ENCODE measurements around the gene COQ3.

COQ3 gene

DNA sequence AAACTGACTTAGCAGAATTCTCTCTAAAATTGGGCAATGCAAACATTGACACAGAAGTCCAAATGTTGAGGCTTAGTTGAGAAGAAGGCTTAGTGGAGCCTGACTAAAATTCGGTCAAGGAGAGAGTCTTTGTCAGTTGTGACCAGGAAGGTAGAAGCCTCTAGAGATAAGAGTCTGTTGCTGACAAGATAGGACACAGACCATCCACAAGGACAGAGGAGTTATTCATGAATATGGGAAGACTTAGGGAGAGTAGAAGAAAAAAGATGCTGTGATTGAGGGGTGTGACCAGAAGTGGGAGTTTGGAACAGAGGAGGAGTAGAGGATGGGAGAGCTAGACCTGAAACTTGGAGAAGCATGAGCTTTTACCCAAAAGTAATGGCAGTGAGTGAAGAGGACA lies 37.4 kb downstream of the COQ3 start:
- no peaks in the 10 kb centered on the region for H3K9me3 ChIP-seq (ENCODE audit: insufficient read depth, low read length)
- H3K4me2 ChIP-seq (ENCODE audit: low read depth, low read length, poor library complexity, severe bottlenecking): no peak overlapping the region
- no peaks in the 10 kb centered on the region for H4K20me1 ChIP-seq (ENCODE audit: low read depth, low read length)
- H3K27ac ChIP-seq (ENCODE audit: low read depth, low read length): no peak overlapping the region
- H3K9ac ChIP-seq (ENCODE audit: low read length): no peak overlapping the region
- H3K9me2 ChIP-seq (replicated peaks; ENCODE audit: insufficient read depth, low read length): no peaks in the 10 kb centered on the region
- H2AFZ ChIP-seq (ENCODE audit: low read depth, low read length, severe bottlenecking): no peak overlapping the region
- no peak overlapping the region for H3K4me3 ChIP-seq (ENCODE audit: insufficient read depth, low read length, poor library complexity, severe bottlenecking)
- H3F3A ChIP-seq (ENCODE audit: insufficient read depth): no peaks in the 10 kb centered on the region
- H3K79me2 ChIP-seq (ENCODE audit: insufficient read depth, low read length): no peaks in the 10 kb centered on the region
- H3K27me3 ChIP-seq (ENCODE audit: low read length): no peaks in the 10 kb centered on the region
- TF ChIP-seq CTCF (IDR thresholded peaks at IDR 0.05; ENCODE audit: insufficient read depth, low read length, poor library complexity, severe bottlenecking) (no peak), EZH2phosphoT487 (conservative IDR thresholded peaks at IDR 0.05; ENCODE audit: low read length) (no peak)
- H3K36me3 ChIP-seq (ENCODE audit: low read length): no peaks in the 10 kb centered on the region

DNA sequence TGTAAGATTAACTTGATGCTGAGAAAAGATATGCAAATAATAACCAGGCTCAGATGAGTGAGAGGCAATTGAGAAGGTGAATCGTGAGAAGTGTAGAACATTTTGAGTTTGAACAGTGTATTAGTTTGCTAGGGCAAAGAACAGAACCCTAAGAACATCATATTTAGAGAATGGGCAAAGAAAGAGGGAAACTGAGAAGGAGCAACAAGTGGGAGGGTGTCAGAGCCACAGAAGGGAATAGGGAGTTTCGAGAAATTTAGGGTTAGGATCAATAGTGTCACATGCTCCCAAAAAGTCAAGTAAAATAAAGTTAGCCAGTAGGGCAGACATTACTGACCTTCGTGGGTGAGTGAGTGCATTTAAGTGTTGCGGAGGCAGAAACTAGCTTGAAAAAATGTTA lies 39.0 kb downstream of the COQ3 start:
- Histone ChIP-seq H3F3A (ENCODE audit: insufficient read depth) (no peaks in the 10 kb centered on the region), H3K36me3 (ENCODE audit: low read length) (no peaks in the 10 kb centered on the region), H3K79me2 (ENCODE audit: insufficient read depth, low read length) (no peaks in the 10 kb centered on the region), H2AFZ (ENCODE audit: low read depth, low read length, severe bottlenecking) (no peak overlapping the region), H3K27ac (ENCODE audit: low read depth, low read length) (no peak overlapping the region), H3K9me3 (ENCODE audit: insufficient read depth, low read length) (no peaks in the 10 kb centered on the region), H3K27me3 (ENCODE audit: low read length) (no peaks in the 10 kb centered on the region), H3K4me2 (ENCODE audit: low read depth, low read length, poor library complexity, severe bottlenecking) (no peak overlapping the region), H3K9me2 (replicated peaks; ENCODE audit: insufficient read depth, low read length) (no peaks in the 10 kb centered on the region), H3K9ac (ENCODE audit: low read length) (no peak overlapping the region), H4K20me1 (ENCODE audit: low read depth, low read length) (no peaks in the 10 kb centered on the region), H3K4me3 (ENCODE audit: insufficient read depth, low read length, poor library complexity, severe bottlenecking) (no peak overlapping the region)
- TF ChIP-seq CTCF (IDR thresholded peaks at IDR 0.05; ENCODE audit: insufficient read depth, low read length, poor library complexity, severe bottlenecking) (no peak), EZH2phosphoT487 (conservative IDR thresholded peaks at IDR 0.05; ENCODE audit: low read length) (no peak)

DNA sequence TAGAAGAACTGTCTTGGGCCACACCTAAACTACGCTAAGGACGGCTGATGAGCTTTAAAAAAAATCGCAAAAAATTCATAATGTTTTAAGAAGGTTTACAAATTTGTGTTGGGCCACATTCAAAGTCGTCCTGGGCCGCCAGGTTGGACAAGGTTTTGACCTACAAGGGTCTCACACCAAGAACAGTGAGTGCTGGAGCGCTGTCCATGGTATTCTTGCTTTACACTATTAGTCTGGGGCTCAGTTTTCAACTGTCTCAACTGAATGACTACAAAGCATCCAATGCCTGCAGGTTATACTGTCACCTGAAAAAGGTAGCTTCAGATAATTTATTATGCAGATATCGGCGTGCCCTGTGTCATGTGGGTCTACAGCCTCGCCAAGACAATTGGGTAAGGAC lies 40.9 kb downstream of the COQ3 start:
- Histone ChIP-seq H3K27ac (ENCODE audit: low read depth, low read length) (no peak overlapping the region), H4K20me1 (ENCODE audit: low read depth, low read length) (no peaks in the 10 kb centered on the region), H3K9me2 (replicated peaks; ENCODE audit: insufficient read depth, low read length) (no peaks in the 10 kb centered on the region), H2AFZ (ENCODE audit: low read depth, low read length, severe bottlenecking) (no peak overlapping the region), H3K9ac (ENCODE audit: low read length) (no peak overlapping the region), H3K36me3 (ENCODE audit: low read length) (no peaks in the 10 kb centered on the region), H3K27me3 (ENCODE audit: low read length) (no peaks in the 10 kb centered on the region), H3K4me2 (ENCODE audit: low read depth, low read length, poor library complexity, severe bottlenecking) (no peak overlapping the region), H3K79me2 (ENCODE audit: insufficient read depth, low read length) (no peaks in the 10 kb centered on the region), H3F3A (ENCODE audit: insufficient read depth) (no peaks in the 10 kb centered on the region), H3K9me3 (ENCODE audit: insufficient read depth, low read length) (no peaks in the 10 kb centered on the region), H3K4me3 (ENCODE audit: insufficient read depth, low read length, poor library complexity, severe bottlenecking) (no peak overlapping the region)
- TF ChIP-seq EZH2phosphoT487 (conservative IDR thresholded peaks at IDR 0.05; ENCODE audit: low read length) (no peak), CTCF (IDR thresholded peaks at IDR 0.05; ENCODE audit: insufficient read depth, low read length, poor library complexity, severe bottlenecking) (no peak)

DNA sequence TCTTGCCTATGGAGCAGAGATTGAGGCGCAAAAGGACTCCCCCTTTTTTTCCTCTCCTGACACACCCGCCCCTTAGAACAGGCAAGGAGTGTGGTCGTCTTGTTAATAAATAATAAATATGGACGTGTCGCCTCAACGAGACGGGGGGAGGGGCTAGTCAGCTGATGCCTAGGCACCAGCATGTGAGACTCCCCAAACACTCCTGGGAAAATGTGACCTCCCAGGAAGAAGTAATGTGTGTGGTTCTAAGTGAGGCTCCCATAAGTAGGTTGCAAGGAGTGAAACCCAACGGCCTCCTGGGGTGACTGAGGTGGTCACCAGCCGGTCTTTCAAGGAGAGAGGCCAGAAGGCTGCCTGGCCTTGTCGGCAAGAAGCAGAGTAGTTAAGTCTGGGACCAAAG lies 43.4 kb downstream of the COQ3 start:
- H3K36me3 ChIP-seq (ENCODE audit: low read length): no peaks in the 10 kb centered on the region
- H3K9ac ChIP-seq (ENCODE audit: low read length): no peak overlapping the region
- no peak overlapping the region for H3K27ac ChIP-seq (ENCODE audit: low read depth, low read length)
- no peaks in the 10 kb centered on the region for H4K20me1 ChIP-seq (ENCODE audit: low read depth, low read length)
- no peaks in the 10 kb centered on the region for H3K9me2 ChIP-seq (replicated peaks; ENCODE audit: insufficient read depth, low read length)
- H3K4me3 ChIP-seq (ENCODE audit: insufficient read depth, low read length, poor library complexity, severe bottlenecking): no peak overlapping the region
- no peaks in the 10 kb centered on the region for H3K79me2 ChIP-seq (ENCODE audit: insufficient read depth, low read length)
- TF ChIP-seq EZH2phosphoT487 (conservative IDR thresholded peaks at IDR 0.05; ENCODE audit: low read length) (no peak), CTCF (IDR thresholded peaks at IDR 0.05; ENCODE audit: insufficient read depth, low read length, poor library complexity, severe bottlenecking) (no peak)
- H2AFZ ChIP-seq (ENCODE audit: low read depth, low read length, severe bottlenecking): no peak overlapping the region
- H3K9me3 ChIP-seq (ENCODE audit: insufficient read depth, low read length): no peaks in the 10 kb centered on the region
- H3K27me3 ChIP-seq (ENCODE audit: low read length): no peaks in the 10 kb centered on the region
- no peak overlapping the region for H3K4me2 ChIP-seq (ENCODE audit: low read depth, low read length, poor library complexity, severe bottlenecking)
- H3F3A ChIP-seq (ENCODE audit: insufficient read depth): no peaks in the 10 kb centered on the region

All from SU-DHL-6 (cell line).